Ovary (tissue), 3 donors: ENCODE data around the gene SPOCK1.

ENCODE experiments used
- CTCF ChIP-seq, 3 donors: fragments of 450-650 bp in 2 of 3; fragments of 200-600 bp in 1 of 3; IDR thresholded peaks; one replicate each; pipeline versions ENCODE4 v1.5.1 to v1.8.0; 2016 to 2022; ENCODE audit warnings: antibody characterized with exemption in 3 of 3, mild to moderate bottlenecking in 1 of 3
- POLR2A ChIP-seq: fragments of 450-650 bp; IDR thresholded peaks from one replicate; pipeline ENCODE4 v1.6.1; 2017; ENCODE audit warnings: antibody characterized with exemption, mild to moderate bottlenecking, moderate library complexity
- donor health status: DM: no; HTN: no; CAD: no.

GRCh38 chr5:137260820-137261695, 238.1 kb downstream of the SPOCK1 start:
- TF ChIP-seq POLR2A, result no peak
- no peak for TF ChIP-seq CTCF (IDR thresholded peaks at IDR 0.05)
